IMR-90 (cell line): Measurements from ENCODE around the gene CCSER2.

Experiments
- CTCF ChIP-seq: conservative IDR thresholded peaks from 2 replicates; pipeline ENCODE4 v1.5.1; 2012; ENCODE audit warnings: mild to moderate bottlenecking, low read depth, low read length, improper control_type of control experiment
- MAFK ChIP-seq: IDR thresholded peaks from 2 replicates; pipeline ENCODE4 v1.6.1; 2012; ENCODE audit warnings: low read depth, low read length, improper control_type of control experiment
- POLR2A ChIP-seq: IDR thresholded peaks from 2 replicates; pipeline ENCODE4 v1.6.1; 2012; ENCODE audit warnings: mild to moderate bottlenecking, low read depth, low read length
- RAD21 ChIP-seq: IDR thresholded peaks from 2 replicates; pipeline ENCODE4 v1.6.1; 2012; ENCODE audit warnings: low read length, improper control_type of control experiment
- SMC3 ChIP-seq: fragments of 150-350 bp; IDR thresholded peaks from 2 replicates; pipeline ENCODE4 v1.6.1; 2016; ENCODE audit warnings: low read depth, mild to moderate bottlenecking, antibody characterized with exemption, low read length, moderate library complexity

GRCh38 chr10:84530724-84531325 lies 202.4 kb downstream of the CCSER2 start:
- TF ChIP-seq SMC3 (no peak), CTCF (no peak), RAD21 (no peak), MAFK (no peak), POLR2A (no peak)
